Activated CD4-positive, CD25-positive, alpha-beta regulatory T cell treated with anti-CD3 and anti-CD28 coated beads, Interleukin-2, amount 50 U/mL, for 72 hours (primary cell): ENCODE measurements around the gene SLC19A3.
"Not testable (repeated sequence)": the region's sequence is repeated elsewhere in the genome, so short reads cannot be mapped to it uniquely, and the experiment has no call there.

Experiments used
- DNase-seq: peaks from one replicate; pipeline ENCODE4 v3.0.0; 2021

SLC19A3 gene

GRCh38 chr2:227701556-227701955 lies 16.3 kb downstream of the SLC19A3 start:
- DNase-seq: no peak

- DNase-seq: no peak
Measured at GRCh38 chr2:227696990-227697679, 20.7 kb downstream of the SLC19A3 start.

GRCh38 chr2:227687189-227687588 lies 30.6 kb downstream of the SLC19A3 start:
- no peak for DNase-seq

- DNase-seq: no peak
Measured at GRCh38 chr2:227684258-227684657, 33.6 kb downstream of the SLC19A3 start.

GRCh38 chr2:227677928-227678327 lies 39.9 kb downstream of the SLC19A3 start:
- DNase-seq: no peak

- DNase-seq: no peak
Measured at GRCh38 chr2:227674485-227674884, 43.3 kb downstream of the SLC19A3 start.

- DNase-seq: not testable (repeated sequence)
Measured at GRCh38 chr2:227673620-227674019, 44.2 kb downstream of the SLC19A3 start.

- DNase-seq: no peak
Measured at GRCh38 chr2:227671170-227671905, 46.5 kb downstream of the SLC19A3 start.

- not testable (repeated sequence) for DNase-seq
Measured at GRCh38 chr2:227666631-227667170, 51.1 kb downstream of the SLC19A3 start, which contains the start of gene SCYGR5. SCYGR5 (plus strand) TSS chr2:227666804; CDS start chr2:227666804, 0 bp downstream.

- DNase-seq: no peak
Measured at GRCh38 chr2:227665189-227665940, 52.5 kb downstream of the SLC19A3 start.

- DNase-seq: no peak
Measured at GRCh38 chr2:227661827-227662226, 56.0 kb downstream of the SLC19A3 start.

- no peak for DNase-seq
Measured at GRCh38 chr2:227661025-227661649, 56.7 kb downstream of the SLC19A3 start.

GRCh38 chr2:227657199-227657845 lies 60.5 kb downstream of the SLC19A3 start:
- DNase-seq: no peak

GRCh38 chr2:227655454-227655853 lies 62.4 kb downstream of the SLC19A3 start:
- no peak for DNase-seq

- no peak for DNase-seq
Measured at GRCh38 chr2:227654426-227654825, 63.4 kb downstream of the SLC19A3 start.

GRCh38 chr2:227653419-227653818 lies 64.4 kb downstream of the SLC19A3 start:
- DNase-seq: no peak

GRCh38 chr2:227643990-227644551 lies 73.8 kb downstream of the SLC19A3 start:
- no peak for DNase-seq

- no peak for DNase-seq
Measured at GRCh38 chr2:227642656-227643055, 75.2 kb downstream of the SLC19A3 start.

GRCh38 chr2:227634201-227634600 lies 83.6 kb downstream of the SLC19A3 start:
- DNase-seq: no peak
